Measurements from ENCODE around the gene PYGB. TPM values are rescaled to one million over a fixed set of nuclear protein-coding genes. Genes with fewer than 3 reads are reported as not detected.

The PYGB gene
- total RNA-seq, 1 donor from 2014 or later: 46.6 TPM

DNA sequence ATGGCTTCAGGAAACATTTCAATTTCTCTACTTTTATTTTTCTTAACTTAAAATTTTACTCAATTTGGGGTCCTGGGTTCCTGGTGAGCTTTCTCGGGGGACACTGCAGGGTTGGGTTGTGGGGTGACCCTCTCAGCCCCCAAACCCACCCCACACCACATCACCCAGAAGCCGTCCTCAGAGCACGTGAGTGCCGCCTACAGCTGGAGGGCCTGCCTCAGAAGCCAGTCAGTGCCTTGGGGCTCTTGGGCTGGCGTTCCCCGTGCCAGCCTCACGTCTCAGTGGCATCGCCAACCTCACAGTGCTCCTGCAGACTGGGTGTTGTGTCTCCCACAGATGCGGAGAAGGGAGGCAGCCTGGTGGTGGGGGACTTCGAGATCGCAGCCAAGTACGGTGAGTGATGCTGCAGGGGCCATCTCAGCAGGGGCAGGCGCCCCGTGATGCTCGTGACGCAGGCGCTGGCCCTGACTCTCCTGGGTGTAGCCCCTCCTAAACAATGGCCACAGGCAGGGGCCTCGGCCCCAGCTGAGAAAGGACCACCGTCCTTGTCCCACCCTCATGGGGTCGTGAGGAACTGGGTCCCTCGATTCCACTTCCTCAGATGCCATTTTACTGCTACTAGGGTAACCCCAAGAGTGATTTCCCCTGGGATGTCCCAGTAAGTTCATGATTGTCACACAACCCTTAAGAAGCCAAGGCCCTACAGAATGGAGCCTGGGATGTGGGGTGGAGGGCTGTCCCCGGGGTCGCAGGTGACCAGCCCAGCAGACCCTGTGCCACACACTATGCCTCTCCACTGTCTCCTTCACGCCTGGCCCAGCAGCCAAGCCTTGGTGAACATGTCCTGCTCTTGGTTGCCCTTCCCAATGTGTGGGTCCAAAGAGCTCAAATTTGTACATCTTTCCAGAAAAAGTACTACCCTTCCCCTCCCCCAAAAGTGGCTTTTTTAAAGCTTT, 23.8 kb upstream of the PYGB start:
- no peaks in the 10 kb centered on the region for H3K27me3 Mint-ChIP-seq (ENCODE audit: low read depth)
- DNase-seq (ENCODE audit: low spot score in 2 of 2, unreplicated experiment in 2 of 2): no peak

DNA sequence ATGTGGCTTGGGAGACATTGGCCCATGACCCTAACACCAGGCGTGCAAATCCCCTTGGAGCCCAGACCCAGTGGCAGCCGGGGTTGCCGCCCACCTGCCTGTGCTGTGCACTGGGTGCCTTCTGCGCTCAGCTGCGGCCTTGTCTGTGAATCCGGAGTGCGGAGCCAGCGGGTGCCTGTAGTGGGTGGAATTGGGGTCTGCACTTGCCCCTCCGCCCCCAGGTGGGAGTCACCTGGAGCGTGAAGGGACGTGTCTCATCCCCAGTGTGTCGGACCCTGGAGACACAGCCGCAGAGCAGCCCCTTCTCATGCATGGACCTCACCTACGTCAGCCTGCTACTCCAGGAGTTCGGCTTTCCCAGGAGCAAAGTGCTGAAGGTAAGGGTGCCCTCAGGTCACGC, 22.9 kb upstream of the PYGB start:
- H3K9me3 Mint-ChIP-seq: no peaks in the 10 kb centered on the region
- no peak overlapping the region for H3K4me3 Mint-ChIP-seq
- H3K27ac Mint-ChIP-seq: no peak overlapping the region
- DNase-seq (ENCODE audit: low spot score in 2 of 2, unreplicated experiment in 2 of 2): no peak
- TF ChIP-seq CTCF (IDR thresholded peaks at IDR 0.05; ENCODE audit: unreplicated experiment): no peak
- H3K27me3 Mint-ChIP-seq (ENCODE audit: low read depth): no peaks in the 10 kb centered on the region
- no peaks in the 10 kb centered on the region for H3K36me3 Mint-ChIP-seq
- H3K4me1 Mint-ChIP-seq: peaks cover 7% of the 10 kb centered on the region

More for the DNA sequence above, 23.8 kb upstream of the PYGB start:
- H3K36me3 Mint-ChIP-seq: peaks cover 2% of the 10 kb centered on the region
- H3K9me3 Mint-ChIP-seq: no peaks in the 10 kb centered on the region
- no peak overlapping the region for H3K27ac Mint-ChIP-seq
- H3K4me3 Mint-ChIP-seq: no peak overlapping the region
- no peak for TF ChIP-seq CTCF (IDR thresholded peaks at IDR 0.05; ENCODE audit: unreplicated experiment)
- peaks cover 7% of the 10 kb centered on the region for H3K4me1 Mint-ChIP-seq

GRCh38 chr20:25225642-25226432, 22.0 kb upstream of the PYGB start:
- Mint-ChIP-seq H3K9me3 (no peaks in the 10 kb centered on the region), H3K4me3 (no peak overlapping the region), H3K27me3 (ENCODE audit: low read depth) (no peaks in the 10 kb centered on the region), H3K27ac (no peak overlapping the region), H3K36me3 (no peaks in the 10 kb centered on the region), H3K4me1 (peaks cover 10% of the 10 kb centered on the region)
- TF ChIP-seq CTCF (IDR thresholded peaks at IDR 0.05; ENCODE audit: unreplicated experiment): no peak
- DNase-seq (ENCODE audit: low spot score in 2 of 2, unreplicated experiment in 2 of 2): no peak

GRCh38 chr20:25226433-25227316, 21.2 kb upstream of the PYGB start:
- Mint-ChIP-seq H3K4me3 (no peak overlapping the region), H3K36me3 (no peaks in the 10 kb centered on the region), H3K27me3 (ENCODE audit: low read depth) (no peaks in the 10 kb centered on the region), H3K27ac (peak overlapping the region; percentile 16), H3K9me3 (no peaks in the 10 kb centered on the region), H3K4me1 (peaks cover 10% of the 10 kb centered on the region)
- DNase-seq (ENCODE audit: low spot score in 2 of 2, unreplicated experiment in 2 of 2): no peak
- no peak for TF ChIP-seq CTCF (IDR thresholded peaks at IDR 0.05; ENCODE audit: unreplicated experiment)

DNA sequence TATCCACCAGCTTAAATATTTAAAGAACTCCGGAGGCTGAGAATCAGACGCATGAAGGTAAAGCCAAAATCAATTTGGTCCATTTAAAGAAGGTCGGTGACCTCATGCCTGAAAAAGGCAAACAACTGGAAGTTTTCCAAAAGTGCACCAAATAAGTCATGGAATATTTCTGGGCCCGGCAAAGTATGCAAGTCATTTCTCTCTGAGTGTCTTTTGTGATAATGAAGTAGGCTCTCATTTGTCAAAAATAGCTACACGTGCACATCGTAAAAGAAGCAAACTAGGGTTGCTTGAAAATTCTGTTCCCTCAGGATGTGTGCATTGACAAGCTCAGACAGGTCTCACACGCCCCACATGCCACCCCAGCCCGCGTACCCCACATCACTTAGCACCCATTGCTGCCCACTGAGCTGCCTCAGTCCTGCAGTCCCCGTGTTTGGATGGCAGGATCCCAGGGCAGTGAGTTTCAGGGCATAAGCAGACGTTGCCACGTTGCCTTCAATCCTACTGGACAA, 20.5 kb upstream of the PYGB start:
- H3K9me3 Mint-ChIP-seq: no peaks in the 10 kb centered on the region
- H3K27me3 Mint-ChIP-seq (ENCODE audit: low read depth): no peaks in the 10 kb centered on the region
- no peak for TF ChIP-seq CTCF (IDR thresholded peaks at IDR 0.05; ENCODE audit: unreplicated experiment)
- peaks cover 10% of the 10 kb centered on the region for H3K4me1 Mint-ChIP-seq
- no peak for DNase-seq (ENCODE audit: low spot score in 2 of 2, unreplicated experiment in 2 of 2)
- no peaks in the 10 kb centered on the region for H3K36me3 Mint-ChIP-seq
- H3K27ac Mint-ChIP-seq: peak overlapping the region; percentile 16
- H3K4me3 Mint-ChIP-seq: no peak overlapping the region

All from mesothelial cell of epicardium (in vitro differentiated cells).